IMR-90 (cell line): ENCODE results near the gene COL19A1. TPM values are rescaled to one million over a fixed set of nuclear protein-coding genes. Genes with fewer than 3 reads are reported as not detected.

Source experiments
- ATAC-seq: fragments of 200-7000 bp; cut with Tn5 transposase; 2 replicates; pipeline ENCODE4 v1.9.1; 2020; ENCODE audit warnings: low read depth, mild to moderate bottlenecking, moderate library complexity
- BruUV-seq: library from RNA; stranded (reverse); fragments of 400-500 nt; replicated peaks from 2 replicates; lab custom pipeline; 2021; lab: Mats Ljungman, UMichigan
- CTCF ChIA-PET: fragments of 300-600 bp; formaldehyde crosslinking; extraction: SDS; loops from one replicate; lab custom pipeline; 2021; ENCODE audit warnings: antibody characterized with exemption; lab: Yijun Ruan, JAX
- POLR2A ChIA-PET: fragments of 300-600 bp; sonication (Branson Sonifier 250); formaldehyde crosslinking; loops from one replicate; lab custom pipeline; 2022; ENCODE audit warnings: antibody characterized with exemption; ENCODE audit not compliant: unreplicated experiment; lab: Charles Lee
- DNase-seq: peaks from one replicate; pipeline ENCODE4 v3.0.0; 2013
- H2AFZ ChIP-seq: replicated peaks from 2 replicates; pipeline ENCODE3; 2013; ENCODE audit warnings: low read length, mild to moderate bottlenecking; ENCODE audit not compliant: poor library complexity
- H2AK5ac ChIP-seq: 2 replicates; pipeline ENCODE4 v1.6.1; 2013; ENCODE audit warnings: low read depth, low read length, inconsistent platforms
- H2AK9ac ChIP-seq: replicated peaks from 2 replicates; pipeline ENCODE3; 2013; ENCODE audit warnings: mild to moderate bottlenecking, low read depth, low read length, moderate library complexity; ENCODE audit not compliant: poor library complexity
- H2BK120ac ChIP-seq: 2 replicates; pipeline ENCODE4 v1.6.1; 2013; ENCODE audit warnings: low read depth, low read length, inconsistent platforms
- H2BK15ac ChIP-seq: 3 replicates; pipeline ENCODE4 v1.6.1; 2013; ENCODE audit warnings: low read depth, low read length, inconsistent platforms
- H2BK20ac ChIP-seq: 2 replicates; pipeline ENCODE4 v1.6.1; 2013; ENCODE audit warnings: low read depth, mild to moderate bottlenecking, inconsistent platforms, low read length, moderate library complexity
- H2BK5ac ChIP-seq: 2 replicates; pipeline ENCODE4 v1.6.1; 2013; ENCODE audit warnings: mild to moderate bottlenecking, low read depth, low read length, inconsistent platforms; ENCODE audit not compliant: poor library complexity, severe bottlenecking
- H3K14ac ChIP-seq: replicated peaks from 2 replicates; pipeline ENCODE4 v1.6.1; 2013; ENCODE audit warnings: low read depth, low read length, inconsistent platforms
- H3K18ac ChIP-seq: 2 replicates; pipeline ENCODE4 v1.6.1; 2013; ENCODE audit warnings: low read depth, low read length, control low read depth
- H3K23ac ChIP-seq: 2 replicates; pipeline ENCODE4 v1.6.1; 2013; ENCODE audit warnings: low read depth, low read length, inconsistent platforms
- H3K27ac ChIP-seq: 2 replicates; pipeline ENCODE4 v1.5.1; 2013; ENCODE audit warnings: mild to moderate bottlenecking, control low read depth, low read length; ENCODE audit not compliant: insufficient read depth
- H3K27me3 ChIP-seq: 2 replicates; pipeline ENCODE4 v1.6.1; 2013; ENCODE audit warnings: low read length; ENCODE audit not compliant: control insufficient read depth, insufficient read depth
- H3K36me3 ChIP-seq: 2 replicates; pipeline ENCODE4 v1.6.1; 2013; ENCODE audit warnings: low read length, mixed read lengths; ENCODE audit not compliant: control insufficient read depth, insufficient read depth
- H3K4ac ChIP-seq: 2 replicates; pipeline ENCODE4 v1.6.1; 2013; ENCODE audit warnings: low read depth, low read length, inconsistent platforms
- H3K4me1 ChIP-seq: 2 replicates; pipeline ENCODE4 v1.6.1; 2013; ENCODE audit warnings: low read length, mixed read lengths; ENCODE audit not compliant: control insufficient read depth, insufficient read depth
- H3K4me2 ChIP-seq: 2 replicates; pipeline ENCODE4 v1.6.1; 2013; ENCODE audit warnings: low read depth, mild to moderate bottlenecking, control low read depth, low read length, moderate library complexity
- H3K4me3 ChIP-seq: 2 replicates; pipeline ENCODE4 v1.5.1; 2013; ENCODE audit warnings: low read depth, mild to moderate bottlenecking, control low read depth, low read length, moderate library complexity; ENCODE audit not compliant: insufficient read depth
- H3K56ac ChIP-seq: 2 replicates; pipeline ENCODE4 v1.6.1; 2013; ENCODE audit warnings: low read length, inconsistent platforms; ENCODE audit not compliant: insufficient read depth; ENCODE audit errors: extremely low read depth
- H3K79me1 ChIP-seq, 2 experiments: 2 replicates each; pipeline ENCODE4 v1.6.1; 2013; ENCODE audit warnings: low read length in 2 of 2, inconsistent platforms in 1 of 2, low read depth in 1 of 2
- H3K9ac ChIP-seq: 2 replicates; pipeline ENCODE4 v1.6.1; 2013; ENCODE audit warnings: low read depth, low read length, control low read depth
- H3K9me1 ChIP-seq: 2 replicates; pipeline ENCODE4 v1.6.1; 2013; ENCODE audit warnings: low read length, inconsistent platforms; ENCODE audit not compliant: insufficient read depth
- H3K9me3 ChIP-seq: 2 replicates; pipeline ENCODE4 v1.6.1; 2013; ENCODE audit warnings: low read length; ENCODE audit not compliant: control insufficient read depth, insufficient read depth
- H4K20me1 ChIP-seq: 2 replicates; pipeline ENCODE4 v1.6.1; 2013; ENCODE audit warnings: low read length, inconsistent platforms; ENCODE audit not compliant: insufficient read depth
- H4K5ac ChIP-seq: 2 replicates; pipeline ENCODE4 v1.6.1; 2013; ENCODE audit warnings: mild to moderate bottlenecking, low read depth, low read length, control low read depth
- H4K8ac ChIP-seq, 2 experiments: 2 replicates each; pipeline ENCODE4 v1.6.1; 2013; ENCODE audit warnings: low read depth in 2 of 2, low read length in 2 of 2, control low read depth in 1 of 2, inconsistent platforms in 1 of 2
- H4K91ac ChIP-seq: 2 replicates; pipeline ENCODE4 v1.6.1; 2013; ENCODE audit warnings: low read depth, low read length, inconsistent platforms; ENCODE audit not compliant: insufficient read depth
- ELK1 ChIP-seq: fragments of 150-350 bp; IDR thresholded peaks from 2 replicates; pipeline ENCODE4 v1.6.1; 2016; ENCODE audit warnings: low read depth, mild to moderate bottlenecking, low read length, moderate library complexity, borderline replicate concordance
- MAZ ChIP-seq: IDR thresholded peaks from 2 replicates; pipeline ENCODE4 v1.6.1; 2012; ENCODE audit warnings: low read depth, mild to moderate bottlenecking, low read length, improper control_type of control experiment, moderate library complexity, borderline replicate concordance
- SMC3 ChIP-seq: fragments of 150-350 bp; IDR thresholded peaks from 2 replicates; pipeline ENCODE4 v1.6.1; 2016; ENCODE audit warnings: low read depth, mild to moderate bottlenecking, antibody characterized with exemption, low read length, moderate library complexity
- WGBS, 2 experiments: methylation state at CpG; one replicate each; pipeline versions ENCODE4 v1.1.5 to v1.1.7; 2013; ENCODE audit warnings: missing lambda C conversion rate in 2 of 2; ENCODE audit not compliant: insufficient read length in 1 of 2; ENCODE audit errors: extremely low coverage in 2 of 2; 5-methylcytosine and 5-hydroxymethylcytosine counted together
- dilution Hi-C: fragments of 300-500 bp; cut with HindIII; formaldehyde crosslinking; loops from one replicate; pipeline ENCODE4 v1.14.3; 2018; ENCODE audit warnings: low sequenced_read_pairs; ENCODE audit not compliant: unreplicated experiment
- in situ Hi-C: fragments of 300-500 bp; cut with MboI; formaldehyde crosslinking; loops from 3 replicates; pipeline ENCODE4 v1.14.3; 2019; ENCODE audit warnings: low sequenced_read_pairs, inconsistent platforms, mixed read lengths
- intact Hi-C: fragments of 100-400 bp; cut with micrococcal nuclease; formaldehyde crosslinking; loops from 2 replicates; pipeline ENCODE4 v1.10.0; 2022
- polyA plus RNA-seq, 3 experiments: library from polyadenylated mRNA; depleted of rRNA; stranded (reverse); fragments of >200 nt; gene quantifications; 2 replicates each; pipeline ENCODE4 v1.2.3, GENCODE V29; 2012; ENCODE audit warnings: low replicate concordance in 1 of 3
- total RNA-seq: library from RNA; depleted of rRNA; stranded (reverse); fragments of >200 nt; gene quantifications from 2 replicates; pipeline ENCODE4 v1.2.3, GENCODE V29; 2012

COL19A1 gene
- total and polyA plus RNA-seq, 2 of the 4 experiments (the other 2 are of a cell fraction) = under 0.01 TPM; not detected in 1

GRCh38 chr6:70041411-70041810, 175.1 kb downstream of the COL19A1 start:
- CTCF ChIA-PET = interaction anchor here (0.6 kb wide), 1 partner anchor 13 kb away, joined by 3 read pairs; no protein-coding TSS in a partner anchor
- H3K18ac ChIP-seq = no peak overlapping the region
- POLR2A ChIA-PET = no interaction called here

More at GRCh38 chr6:70041411-70041810, 175.1 kb downstream of the COL19A1 start:
- no peak overlapping the region for H2BK15ac ChIP-seq
- H2AK9ac ChIP-seq = no peak overlapping the region
- no TSS peak for BruUV-seq
- H3K14ac ChIP-seq = no peak overlapping the region
- H3K9ac ChIP-seq = no peak overlapping the region
- ATAC-seq (no peak), DNase-seq (no peak)
- dilution Hi-C loops = no loop called here
- no peak overlapping the region for H4K91ac ChIP-seq
- no peak overlapping the region for H3K56ac ChIP-seq
- H4K5ac ChIP-seq = no peak overlapping the region
- no peak overlapping the region for H2AFZ ChIP-seq
- no peaks in the 10 kb centered on the region for H4K20me1 ChIP-seq
- intact Hi-C loops = no loop called here
- no CpG with 5 or more reads among the region's 1 CpG for WGBS, 2 experiments
- H3K4me1 ChIP-seq = no peaks in the 10 kb centered on the region
- H3K27ac ChIP-seq = no peak overlapping the region
- in situ Hi-C loops = no loop called here
- no peak overlapping the region for H2BK20ac ChIP-seq
- H3K4me3 ChIP-seq = no peak overlapping the region
- H4K8ac ChIP-seq = no peak overlapping the region
- H3K9me3 ChIP-seq = no peaks in the 10 kb centered on the region
- TF ChIP-seq MAZ (no peak), SMC3 (no peak), ELK1 (no peak)
- H3K36me3 ChIP-seq = no peaks in the 10 kb centered on the region
- no peak overlapping the region for H2BK5ac ChIP-seq
- H3K23ac ChIP-seq = no peak overlapping the region
- no peaks in the 10 kb centered on the region for H3K79me1 ChIP-seq
- no peak overlapping the region for H3K4ac ChIP-seq
- no peaks in the 10 kb centered on the region for H3K27me3 ChIP-seq
- H3K9me1 ChIP-seq = no peaks in the 10 kb centered on the region
- H3K4me2 ChIP-seq = no peak overlapping the region
- H2BK120ac ChIP-seq = no peak overlapping the region
- H2AK5ac ChIP-seq = no peak overlapping the region
